Hepatocyte (in vitro differentiated cells): ENCODE data around the gene LDLRAD4. TPM values are rescaled to one million over a fixed set of nuclear protein-coding genes. Genes with fewer than 3 reads are reported as not detected.

Experiments used
- DNase-seq: peaks from one replicate; pipeline ENCODE4 v3.0.0-alpha.2; 2016; ENCODE audit warnings: low spot score
- H2AFZ ChIP-seq: fragments of 200-600 bp; sonication (generic); 2 replicates; pipeline ENCODE4 v1.6.0; 2016; ENCODE audit warnings: antibody characterized with exemption, mild to moderate bottlenecking
- H3K27ac ChIP-seq: fragments of 200-600 bp; sonication (generic); 2 replicates; pipeline ENCODE4 v1.5.1; 2016; ENCODE audit warnings: mild to moderate bottlenecking
- H3K27me3 ChIP-seq: fragments of 200-600 bp; sonication (generic); 2 replicates; pipeline ENCODE4 v1.6.1; 2016
- H3K36me3 ChIP-seq: fragments of 200-600 bp; sonication (generic); replicated peaks from 2 replicates; pipeline ENCODE4 v1.5.1; 2016; ENCODE audit warnings: low read depth; ENCODE audit not compliant: insufficient read depth
- H3K4me1 ChIP-seq: fragments of 200-600 bp; sonication (generic); 2 replicates; pipeline ENCODE4 v1.5.1; 2016; ENCODE audit warnings: mild to moderate bottlenecking, moderate library complexity; ENCODE audit not compliant: insufficient read depth
- H3K4me2 ChIP-seq: fragments of 200-600 bp; sonication (generic); 2 replicates; pipeline ENCODE4 v1.6.0; 2016
- H3K4me3 ChIP-seq: fragments of 200-600 bp; sonication (generic); 2 replicates; pipeline ENCODE4 v1.5.1; 2016; ENCODE audit warnings: mild to moderate bottlenecking
- H3K79me2 ChIP-seq: fragments of 200-600 bp; sonication (generic); 2 replicates; pipeline ENCODE4 v1.6.0; 2017; ENCODE audit warnings: mild to moderate bottlenecking
- H3K9me2 ChIP-seq: fragments of 200-600 bp; sonication (generic); replicated peaks from 2 replicates; pipeline ENCODE4 v1.6.0; 2017; ENCODE audit warnings: mild to moderate bottlenecking; ENCODE audit not compliant: insufficient read depth
- H3K9me3 ChIP-seq: fragments of 200-600 bp; sonication (generic); 2 replicates; pipeline ENCODE4 v1.5.1; 2016; ENCODE audit warnings: low read depth, mild to moderate bottlenecking
- H4K20me1 ChIP-seq: fragments of 200-600 bp; sonication (generic); 2 replicates; pipeline ENCODE4 v1.6.0; 2016; ENCODE audit warnings: mild to moderate bottlenecking; ENCODE audit not compliant: insufficient read depth, poor library complexity, severe bottlenecking
- EZH2 ChIP-seq: fragments of 200-600 bp; sonication (generic); IDR thresholded peaks from 2 replicates; pipeline ENCODE4 v1.6.1; 2016; ENCODE audit warnings: antibody characterized with exemption, mild to moderate bottlenecking, borderline replicate concordance
- EZH2phosphoT487 ChIP-seq: fragments of 200-600 bp; sonication (generic); IDR thresholded peaks from one replicate; pipeline ENCODE4 v1.6.1; 2018; ENCODE audit warnings: antibody characterized with exemption, mild to moderate bottlenecking, low read depth, moderate library complexity; ENCODE audit not compliant: unreplicated experiment, severe bottlenecking
- WGBS: methylation state at CpG from one replicate; pipeline ENCODE4 v1.1.6; 2016; ENCODE audit warnings: low lambda C conversion rate; ENCODE audit errors: missing lambda C conversion rate; 5-methylcytosine and 5-hydroxymethylcytosine counted together
- polyA plus RNA-seq: library from polyadenylated mRNA; unstranded; fragments of >200 nt; fragmentation: Nextera tagmentation; extraction: Ambion mirVana; gene quantifications from 2 replicates; pipeline ENCODE4 v1.2.1, GENCODE V29; 2016
- total RNA-seq: library from RNA; depleted of rRNA; stranded (reverse); fragments of >200 nt; gene quantifications from 2 replicates; pipeline ENCODE4 v1.2.3, GENCODE V29; 2014
- TF ChIP-seq, protein P1 (sequence below): fragments of 200-600 bp; sonication (generic); IDR thresholded peaks from 2 replicates; pipeline ENCODE4 v1.5.1; 2016; ENCODE audit warnings: antibody characterized with exemption, mild to moderate bottlenecking; ENCODE audit not compliant: poor library complexity

Gene LDLRAD4
- total and polyA plus RNA-seq, 2 experiments from 2014 or later: 15.1 to 29.0 TPM

DNA sequence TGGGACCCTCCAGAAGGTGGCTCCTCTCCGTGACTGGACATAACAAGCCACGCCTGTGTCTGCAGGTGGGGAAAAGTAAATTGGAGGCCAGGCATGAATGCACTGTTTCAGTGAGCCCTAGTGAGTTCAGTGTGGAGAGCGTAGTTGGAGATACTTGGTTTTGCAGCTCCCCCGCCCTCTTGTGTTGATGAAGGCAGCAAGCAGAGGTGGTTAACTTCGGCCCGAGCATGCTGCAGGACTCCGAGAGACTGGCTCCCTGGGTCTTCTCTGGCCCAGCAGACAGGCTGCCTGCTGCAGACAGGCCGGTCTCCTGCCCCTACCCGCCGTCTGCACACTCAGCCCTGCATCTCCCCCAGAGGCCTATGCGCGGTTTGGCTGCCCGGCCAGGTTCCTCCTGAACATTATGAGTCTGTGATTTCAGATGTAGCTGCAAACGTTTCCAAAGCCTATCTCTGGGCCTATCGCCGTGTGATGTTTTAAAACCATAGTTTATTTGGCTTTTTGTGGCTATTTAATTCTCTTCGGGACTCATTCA, 102.4 kb downstream of the LDLRAD4 start:
- no peaks in the 10 kb centered on the region for H3K9me3 ChIP-seq
- H2AFZ ChIP-seq: no peak overlapping the region
- no peaks in the 10 kb centered on the region for H3K36me3 ChIP-seq
- WGBS: 92% methylated on average over 17 of the region's 17 CpGs
- no peak overlapping the region for H3K4me3 ChIP-seq
- H3K27me3 ChIP-seq: no peaks in the 10 kb centered on the region
- H3K79me2 ChIP-seq: no peaks in the 10 kb centered on the region
- DNase-seq: no peak
- no peaks in the 10 kb centered on the region for H3K9me2 ChIP-seq
- TF ChIP-seq EZH2phosphoT487 (no peak), EZH2 (no peak)
- TF ChIP-seq, protein P1, sequence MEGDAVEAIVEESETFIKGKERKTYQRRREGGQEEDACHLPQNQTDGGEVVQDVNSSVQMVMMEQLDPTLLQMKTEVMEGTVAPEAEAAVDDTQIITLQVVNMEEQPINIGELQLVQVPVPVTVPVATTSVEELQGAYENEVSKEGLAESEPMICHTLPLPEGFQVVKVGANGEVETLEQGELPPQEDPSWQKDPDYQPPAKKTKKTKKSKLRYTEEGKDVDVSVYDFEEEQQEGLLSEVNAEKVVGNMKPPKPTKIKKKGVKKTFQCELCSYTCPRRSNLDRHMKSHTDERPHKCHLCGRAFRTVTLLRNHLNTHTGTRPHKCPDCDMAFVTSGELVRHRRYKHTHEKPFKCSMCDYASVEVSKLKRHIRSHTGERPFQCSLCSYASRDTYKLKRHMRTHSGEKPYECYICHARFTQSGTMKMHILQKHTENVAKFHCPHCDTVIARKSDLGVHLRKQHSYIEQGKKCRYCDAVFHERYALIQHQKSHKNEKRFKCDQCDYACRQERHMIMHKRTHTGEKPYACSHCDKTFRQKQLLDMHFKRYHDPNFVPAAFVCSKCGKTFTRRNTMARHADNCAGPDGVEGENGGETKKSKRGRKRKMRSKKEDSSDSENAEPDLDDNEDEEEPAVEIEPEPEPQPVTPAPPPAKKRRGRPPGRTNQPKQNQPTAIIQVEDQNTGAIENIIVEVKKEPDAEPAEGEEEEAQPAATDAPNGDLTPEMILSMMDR: no peak
- H3K4me2 ChIP-seq: no peak overlapping the region
- H4K20me1 ChIP-seq: no peaks in the 10 kb centered on the region
- H3K27ac ChIP-seq: no peak overlapping the region
- no peaks in the 10 kb centered on the region for H3K4me1 ChIP-seq

DNA sequence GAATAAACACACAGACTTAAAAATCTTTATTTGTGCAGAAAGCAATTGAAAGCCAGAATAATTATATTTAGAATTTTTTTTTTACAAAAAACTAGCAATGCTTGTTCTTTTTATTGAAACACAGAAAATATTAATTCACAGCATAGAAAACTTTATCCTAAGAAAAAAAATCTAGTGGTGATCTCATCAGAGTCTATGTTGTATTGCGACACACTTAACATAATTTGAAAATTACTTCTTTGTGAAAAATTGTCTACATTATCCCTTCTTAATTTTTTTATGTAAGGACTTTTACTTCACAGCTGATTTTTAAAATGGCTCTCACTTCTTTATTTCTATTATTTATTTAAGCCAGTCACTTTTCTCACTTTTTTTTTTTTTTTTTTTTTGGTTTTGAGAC, 103.4 kb downstream of the LDLRAD4 start:
- no peak overlapping the region for H2AFZ ChIP-seq
- no peaks in the 10 kb centered on the region for H3K36me3 ChIP-seq
- no peak overlapping the region for H3K4me2 ChIP-seq
- no peak overlapping the region for H3K27ac ChIP-seq
- WGBS: 60% methylated on average over 1 of the region's 1 CpG
- no peak for TF ChIP-seq EZH2
- TF ChIP-seq, protein P1: no peak
- no peak for TF ChIP-seq EZH2phosphoT487
- H3K79me2 ChIP-seq: no peaks in the 10 kb centered on the region
- no peaks in the 10 kb centered on the region for H3K4me1 ChIP-seq
- no peak for DNase-seq
- no peaks in the 10 kb centered on the region for H4K20me1 ChIP-seq
- H3K9me3 ChIP-seq: no peaks in the 10 kb centered on the region
- H3K4me3 ChIP-seq: no peak overlapping the region
- no peaks in the 10 kb centered on the region for H3K9me2 ChIP-seq
- H3K27me3 ChIP-seq: no peaks in the 10 kb centered on the region

DNA sequence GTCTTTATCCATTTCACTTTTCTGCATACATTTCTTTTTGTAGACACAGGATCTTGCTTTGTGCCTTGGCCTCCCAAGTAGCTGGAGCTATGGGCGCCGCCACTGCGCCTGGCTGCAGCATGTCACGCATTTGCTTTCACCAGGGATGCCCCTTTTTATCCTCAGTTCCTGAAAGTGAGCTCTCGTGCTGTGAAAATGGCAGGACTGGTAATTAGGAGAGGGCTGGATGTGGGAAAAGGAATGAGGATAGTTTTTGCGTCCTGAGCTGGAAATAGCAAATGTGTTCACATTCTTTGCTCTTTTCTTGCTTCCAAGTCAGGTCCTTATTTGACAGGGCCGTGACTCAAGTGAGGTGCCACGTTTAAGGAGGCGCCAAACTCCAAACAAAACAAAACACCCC, 104.6 kb downstream of the LDLRAD4 start:
- Histone ChIP-seq H3K9me3 (no peaks in the 10 kb centered on the region), H3K4me1 (no peaks in the 10 kb centered on the region), H4K20me1 (no peaks in the 10 kb centered on the region), H2AFZ (no peak overlapping the region), H3K79me2 (no peaks in the 10 kb centered on the region), H3K4me3 (no peak overlapping the region), H3K36me3 (no peaks in the 10 kb centered on the region), H3K4me2 (no peak overlapping the region), H3K27ac (no peak overlapping the region), H3K27me3 (no peaks in the 10 kb centered on the region), H3K9me2 (no peaks in the 10 kb centered on the region)
- 91% methylated on average over 9 of the region's 9 CpGs for WGBS
- DNase-seq: no peak
- TF ChIP-seq EZH2: no peak
- no peak for TF ChIP-seq EZH2phosphoT487
- TF ChIP-seq, protein P1: no peak
